Lower leg skin (tissue), 4 donors: Measurements from ENCODE around the gene IGSF21. TPM values are rescaled to one million over a fixed set of nuclear protein-coding genes. Genes with fewer than 3 reads are reported as not detected.

Source experiments
- DNase-seq, 2 donors: peaks; one replicate each; pipeline ENCODE4 v3.0.0-alpha.2; 2019; ENCODE audit warnings: low spot score in 2 of 2
- H3K4me3 ChIP-seq: fragments of 200-600 bp; sonication (generic); 2 replicates; pipeline ENCODE4 v1.5.1; 2017; ENCODE audit warnings: mild to moderate bottlenecking, low read depth; ENCODE audit not compliant: poor library complexity, severe bottlenecking
- CTCF ChIP-seq, 3 donors: fragments of 450-650 bp; IDR thresholded peaks; one replicate each; pipeline ENCODE4 v1.5.1; 2016; ENCODE audit warnings: antibody characterized with exemption in 3 of 3, mild to moderate bottlenecking in 3 of 3, moderate library complexity in 2 of 3
- POLR2A ChIP-seq, 2 donors: fragments of 450-650 bp; IDR thresholded peaks; one replicate each; pipeline ENCODE4 v1.6.1; 2016 to 2017; ENCODE audit warnings: antibody characterized with exemption in 2 of 2, mild to moderate bottlenecking in 1 of 2, moderate library complexity in 1 of 2
- WGBS, 2 donors: methylation state at CpG; one replicate each; pipeline ENCODE4 v1.1.5; 2018; 5-methylcytosine and 5-hydroxymethylcytosine counted together
- intact Hi-C: fragments of 100-400 bp; cut with DNase I; formaldehyde crosslinking; loops from one replicate; pipeline ENCODE4 v1.15.0; 2023; ENCODE audit warnings: low total_unique reads
- total RNA-seq, 4 donors: library from RNA; depleted of rRNA; stranded (reverse); fragments of >200 nt; gene quantifications; one replicate each; pipeline ENCODE4 v1.1.0, GENCODE V29; 2016

Gene IGSF21
- total RNA-seq, 4 donors from 2014 or later: 0.66 to 3.0 (median 1.3) TPM

GRCh38 chr1:18079941-18080735 lies 27.5 kb upstream of the IGSF21 start:
- intact Hi-C loops: no loop called here
- no peak for TF ChIP-seq CTCF (IDR thresholded peaks at IDR 0.05)
- H3K4me3 ChIP-seq: no peak overlapping the region
- no peak for DNase-seq
- 75 to 76% methylated on average over 29 to 31 of the region's 31 CpGs for WGBS, 2 donors

- TF ChIP-seq POLR2A (IDR thresholded peaks at IDR 0.05): no peak
- no peak for TF ChIP-seq CTCF (IDR thresholded peaks at IDR 0.05)
- H3K4me3 ChIP-seq: no peak overlapping the region
- intact Hi-C loops: no loop called here
- 63 to 67% methylated on average over 5 of the region's 5 CpGs for WGBS, 2 donors
- no peak for DNase-seq
Observed at GRCh38 chr1:18085387-18086074, 22.1 kb upstream of the IGSF21 start.

DNA sequence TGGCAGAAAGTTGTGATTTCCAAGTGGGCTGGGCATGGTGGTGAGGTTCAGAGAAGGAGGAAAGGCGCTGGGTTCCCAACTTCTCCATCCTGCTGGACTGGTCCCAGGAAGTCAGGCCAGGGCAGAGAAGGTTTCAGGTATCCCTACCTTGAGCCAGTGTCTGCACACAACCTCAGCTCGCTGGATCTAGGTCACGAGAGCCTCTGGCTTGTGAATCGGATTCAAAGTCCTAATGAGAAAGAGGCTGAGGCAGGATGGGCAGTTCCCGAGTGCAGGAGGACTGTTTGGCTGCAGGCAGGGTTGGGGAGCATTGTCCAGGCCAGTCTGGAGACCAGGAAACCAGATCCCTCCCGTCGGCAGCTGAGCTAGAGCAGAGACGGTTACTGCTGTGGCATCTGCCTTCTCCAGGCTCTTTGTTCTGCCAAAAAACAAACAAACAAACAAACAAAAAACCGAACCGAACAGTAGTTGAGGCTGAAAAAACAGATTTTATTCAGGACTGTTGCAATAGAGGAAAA lies 19.5 kb upstream of the IGSF21 start:
- no peak overlapping the region for H3K4me3 ChIP-seq
- TF ChIP-seq CTCF (IDR thresholded peaks at IDR 0.05) (no peak), POLR2A (IDR thresholded peaks at IDR 0.05) (no peak)
- WGBS, 2 donors: 32 to 35% methylated on average over 10 of the region's 10 CpGs
- intact Hi-C loops: no loop called here
- DNase-seq: no peak

GRCh38 chr1:18089488-18089887 lies 18.1 kb upstream of the IGSF21 start:
- no peak overlapping the region for H3K4me3 ChIP-seq
- intact Hi-C loops: no loop called here
- TF ChIP-seq POLR2A (IDR thresholded peaks at IDR 0.05) (no peak), CTCF (IDR thresholded peaks at IDR 0.05) (no peak)
- 92 to 95% methylated on average over 1 of the region's 1 CpG for WGBS, 2 donors
- no peak for DNase-seq

DNA sequence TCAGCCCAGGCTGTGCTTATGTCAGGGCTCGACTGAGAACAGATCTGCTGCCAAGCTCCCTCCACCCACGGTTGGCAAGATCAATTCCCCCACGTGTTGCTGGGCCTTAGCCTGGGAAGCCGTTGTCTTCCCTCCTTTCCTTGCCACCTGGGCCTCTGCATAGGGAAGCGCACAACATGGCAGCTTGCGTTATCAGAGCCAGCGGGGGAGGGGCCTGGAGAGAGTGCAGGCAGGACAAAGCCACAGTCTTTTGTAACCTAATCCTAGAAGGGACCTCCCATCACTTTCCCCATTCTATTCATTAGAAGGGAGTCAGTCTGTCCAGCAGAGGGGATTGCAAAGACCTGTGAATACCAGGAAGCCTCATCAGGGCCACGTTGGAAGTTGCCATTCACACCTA lies 17.0 kb upstream of the IGSF21 start:
- 34 to 37% methylated on average over 8 of the region's 8 CpGs for WGBS, 2 donors
- intact Hi-C loops: loop anchor here (10.0 kb wide), 2 partner anchors 166 to 484 kb away; no protein-coding TSS in a partner anchor
- TF ChIP-seq CTCF (IDR thresholded peaks at IDR 0.05) (no peak), POLR2A (IDR thresholded peaks at IDR 0.05) (no peak)
- no peak overlapping the region for H3K4me3 ChIP-seq
- DNase-seq: no peak
